T-helper 17 cell (primary cell): ENCODE results near the gene HOXD4. TPM values are rescaled to one million over a fixed set of nuclear protein-coding genes. Genes with fewer than 3 reads are reported as not detected.

Experiments
- ATAC-seq: fragments of 150-1000 bp; cut with Tn5 transposase; 2 replicates; pipeline ENCODE4 v1.10.0; 2021; ENCODE audit warnings: mild to moderate bottlenecking, moderate library complexity
- DNase-seq, 3 donors: peaks; one replicate each; pipeline versions ENCODE4 v3.0.0 to v3.0.0-alpha.2; 2020 to 2021
- H3K9me3 ChIP-seq: one replicate; pipeline ENCODE4 v1.7.0; 2013; ENCODE audit warnings: low read length, mild to moderate bottlenecking; ENCODE audit not compliant: control insufficient read depth, poor library complexity, severe bottlenecking
- H3K27ac Mint-ChIP-seq: one replicate; pipeline ENCODE4 v1.8.0; 2022; ENCODE audit warnings: mild to moderate bottlenecking, moderate library complexity, mixed read lengths
- H3K27me3 Mint-ChIP-seq: one replicate; pipeline ENCODE4 v1.8.0; 2022; ENCODE audit warnings: mixed read lengths
- H3K36me3 Mint-ChIP-seq: one replicate; pipeline ENCODE4 v1.8.0; 2022; ENCODE audit warnings: low read depth, mixed read lengths
- H3K4me1 Mint-ChIP-seq: one replicate; pipeline ENCODE4 v1.8.0; 2022; ENCODE audit warnings: mild to moderate bottlenecking, mixed read lengths
- H3K4me3 Mint-ChIP-seq: one replicate; pipeline ENCODE4 v1.8.0; 2022; ENCODE audit warnings: mild to moderate bottlenecking, moderate library complexity, mixed read lengths
- total RNA-seq, 4 donors: library from RNA in 2 of 4; stranded (reverse) in 2 of 4; gene quantifications; one replicate each; pipeline ENCODE4 v1.2.3 and lab custom pipeline; 2022 to 2026

The HOXD4 gene
- total RNA-seq, 2 donors from 2014 or later = not detected

- ATAC-seq (no peak), DNase-seq (no peak)
- Mint-ChIP-seq H3K27ac (no peak overlapping the region), H3K4me3 (peak overlapping the region; percentile 25), H3K27me3 (peaks cover 96% of the 10 kb centered on the region), H3K4me1 (no peaks in the 10 kb centered on the region), H3K36me3 (peaks cover 3% of the 10 kb centered on the region)
- peaks cover 4% of the 10 kb centered on the region for H3K9me3 ChIP-seq
Observed at GRCh38 chr2:176164201-176164600, 12.9 kb downstream of the HOXD4 start.

- no peak for DNase-seq
- Mint-ChIP-seq H3K27me3 (peaks cover 97% of the 10 kb centered on the region), H3K4me1 (no peaks in the 10 kb centered on the region), H3K4me3 (no peak overlapping the region), H3K36me3 (peaks cover 3% of the 10 kb centered on the region), H3K27ac (peak overlapping the region; percentile 6)
- H3K9me3 ChIP-seq = peaks cover 4% of the 10 kb centered on the region
- no peak for ATAC-seq
Observed at GRCh38 chr2:176164611-176165369, 13.4 kb downstream of the HOXD4 start.

GRCh38 chr2:176165370-176166050, 14.2 kb downstream of the HOXD4 start:
- Mint-ChIP-seq H3K4me1 (no peaks in the 10 kb centered on the region), H3K27me3 (peaks cover 99% of the 10 kb centered on the region), H3K4me3 (no peak overlapping the region), H3K36me3 (peaks cover 3% of the 10 kb centered on the region), H3K27ac (peak overlapping the region; percentile 6)
- H3K9me3 ChIP-seq = peaks cover 4% of the 10 kb centered on the region
- DNase-seq (no peak), ATAC-seq (no peak)

- H3K27ac Mint-ChIP-seq = no peak overlapping the region
- H3K4me3 Mint-ChIP-seq = no peak overlapping the region
- no peak for DNase-seq
- ATAC-seq = no peak
- no peaks in the 10 kb centered on the region for H3K4me1 Mint-ChIP-seq
- H3K36me3 Mint-ChIP-seq = peaks cover 3% of the 10 kb centered on the region
- H3K9me3 ChIP-seq = peaks cover 4% of the 10 kb centered on the region
- H3K27me3 Mint-ChIP-seq = peaks cover 99% of the 10 kb centered on the region
Observed at GRCh38 chr2:176166272-176166671, 14.9 kb downstream of the HOXD4 start.

- DNase-seq = no peak
- H3K4me1 Mint-ChIP-seq = no peaks in the 10 kb centered on the region
- H3K27ac Mint-ChIP-seq = no peak overlapping the region
- H3K9me3 ChIP-seq = no peaks in the 10 kb centered on the region
- ATAC-seq = no peak
- peaks cover 95% of the 10 kb centered on the region for H3K27me3 Mint-ChIP-seq
- no peak overlapping the region for H3K4me3 Mint-ChIP-seq
- H3K36me3 Mint-ChIP-seq = peaks cover 3% of the 10 kb centered on the region
Observed at GRCh38 chr2:176167398-176167797, 16.0 kb downstream of the HOXD4 start.

- Mint-ChIP-seq H3K36me3 (peaks cover 3% of the 10 kb centered on the region), H3K4me1 (no peaks in the 10 kb centered on the region), H3K4me3 (no peak overlapping the region), H3K27me3 (peaks cover 96% of the 10 kb centered on the region), H3K27ac (no peak overlapping the region)
- no peak for DNase-seq
- ATAC-seq = no peak
- H3K9me3 ChIP-seq = peaks cover 4% of the 10 kb centered on the region
Observed at GRCh38 chr2:176169181-176169580, 17.8 kb downstream of the HOXD4 start.

- peaks cover 96% of the 10 kb centered on the region for H3K27me3 Mint-ChIP-seq
Observed at GRCh38 chr2:176169711-176170110, 18.4 kb downstream of the HOXD4 start.

GRCh38 chr2:176170602-176171305, 19.4 kb downstream of the HOXD4 start:
- ATAC-seq (no peak), DNase-seq (no peak)
- Mint-ChIP-seq H3K4me3 (no peak overlapping the region), H3K4me1 (peaks cover 3% of the 10 kb centered on the region), H3K36me3 (peaks cover 5% of the 10 kb centered on the region), H3K27me3 (peaks cover 96% of the 10 kb centered on the region), H3K27ac (no peak overlapping the region)
- H3K9me3 ChIP-seq = peaks cover 4% of the 10 kb centered on the region

More at GRCh38 chr2:176169711-176170110, 18.4 kb downstream of the HOXD4 start:
- Mint-ChIP-seq H3K27ac (no peak overlapping the region), H3K4me1 (no peaks in the 10 kb centered on the region), H3K36me3 (peaks cover 3% of the 10 kb centered on the region), H3K4me3 (no peak overlapping the region)
- H3K9me3 ChIP-seq = peaks cover 4% of the 10 kb centered on the region
- no peak for ATAC-seq
- DNase-seq = no peak

- Mint-ChIP-seq H3K27me3 (peaks cover 96% of the 10 kb centered on the region), H3K4me3 (peak overlapping the region; percentile 66)
- DNase-seq = no peak
Observed at GRCh38 chr2:176171351-176172006, 20.1 kb downstream of the HOXD4 start.

GRCh38 chr2:176172007-176172894, 20.9 kb downstream of the HOXD4 start:
- Mint-ChIP-seq H3K27ac (peak overlapping the region; percentile 14), H3K4me3 (no peak overlapping the region), H3K36me3 (peaks cover 4% of the 10 kb centered on the region), H3K27me3 (peaks cover 96% of the 10 kb centered on the region), H3K4me1 (peaks cover 3% of the 10 kb centered on the region)
- no peak for ATAC-seq
- DNase-seq = no peak
- H3K9me3 ChIP-seq = peaks cover 4% of the 10 kb centered on the region

More at GRCh38 chr2:176171351-176172006, 20.1 kb downstream of the HOXD4 start:
- H3K4me1 Mint-ChIP-seq = peaks cover 3% of the 10 kb centered on the region
- peaks cover 4% of the 10 kb centered on the region for H3K9me3 ChIP-seq
- H3K36me3 Mint-ChIP-seq = peaks cover 2% of the 10 kb centered on the region
- ATAC-seq = no peak
- H3K27ac Mint-ChIP-seq = peak overlapping the region; percentile 14

GRCh38 chr2:176172895-176173566, 21.7 kb downstream of the HOXD4 start:
- peaks cover 3% of the 10 kb centered on the region for H3K4me1 Mint-ChIP-seq
- no peak overlapping the region for H3K4me3 Mint-ChIP-seq
- H3K9me3 ChIP-seq = peaks cover 4% of the 10 kb centered on the region
- H3K36me3 Mint-ChIP-seq = peaks cover 4% of the 10 kb centered on the region
- peaks cover 96% of the 10 kb centered on the region for H3K27me3 Mint-ChIP-seq
- ATAC-seq (no peak), DNase-seq (no peak)
- H3K27ac Mint-ChIP-seq = peak overlapping the region; percentile 10
